GM10266 (cell line): ENCODE data around the gene C6orf120.

ENCODE experiments used
- DNase-seq: peaks from one replicate; pipeline ENCODE4 v3.0.0; 2012; ENCODE audit errors: extremely low spot score
- TF ChIP-seq, protein P1 (sequence below): IDR thresholded peaks from 2 replicates; pipeline ENCODE4 v1.5.1; 2012; ENCODE audit warnings: mild to moderate bottlenecking, low read depth; ENCODE audit not compliant: control insufficient read depth, insufficient read depth; ENCODE audit errors: missing control alignments

C6orf120 gene

DNA sequence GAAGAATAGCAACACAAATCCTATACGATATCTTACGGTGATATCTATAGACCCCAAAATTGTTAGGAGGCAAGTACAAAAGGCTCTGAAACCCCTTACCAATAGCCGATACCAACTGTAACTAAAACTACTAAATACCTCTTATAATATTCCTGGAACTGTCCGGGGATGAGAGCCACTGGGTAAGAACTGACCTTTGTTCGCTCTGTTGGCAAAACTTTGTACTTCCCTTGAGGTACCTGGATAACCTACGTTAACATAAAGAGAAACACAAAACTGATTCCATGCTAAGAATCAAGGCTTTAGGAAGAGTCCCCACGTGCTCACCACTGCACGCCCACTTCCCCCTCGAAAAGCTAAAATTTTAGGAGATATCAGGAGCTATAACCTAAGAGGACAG, 12.7 kb downstream of the C6orf120 start:
- TF ChIP-seq, protein P1, sequence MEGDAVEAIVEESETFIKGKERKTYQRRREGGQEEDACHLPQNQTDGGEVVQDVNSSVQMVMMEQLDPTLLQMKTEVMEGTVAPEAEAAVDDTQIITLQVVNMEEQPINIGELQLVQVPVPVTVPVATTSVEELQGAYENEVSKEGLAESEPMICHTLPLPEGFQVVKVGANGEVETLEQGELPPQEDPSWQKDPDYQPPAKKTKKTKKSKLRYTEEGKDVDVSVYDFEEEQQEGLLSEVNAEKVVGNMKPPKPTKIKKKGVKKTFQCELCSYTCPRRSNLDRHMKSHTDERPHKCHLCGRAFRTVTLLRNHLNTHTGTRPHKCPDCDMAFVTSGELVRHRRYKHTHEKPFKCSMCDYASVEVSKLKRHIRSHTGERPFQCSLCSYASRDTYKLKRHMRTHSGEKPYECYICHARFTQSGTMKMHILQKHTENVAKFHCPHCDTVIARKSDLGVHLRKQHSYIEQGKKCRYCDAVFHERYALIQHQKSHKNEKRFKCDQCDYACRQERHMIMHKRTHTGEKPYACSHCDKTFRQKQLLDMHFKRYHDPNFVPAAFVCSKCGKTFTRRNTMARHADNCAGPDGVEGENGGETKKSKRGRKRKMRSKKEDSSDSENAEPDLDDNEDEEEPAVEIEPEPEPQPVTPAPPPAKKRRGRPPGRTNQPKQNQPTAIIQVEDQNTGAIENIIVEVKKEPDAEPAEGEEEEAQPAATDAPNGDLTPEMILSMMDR = no peak
- no peak for DNase-seq

DNA sequence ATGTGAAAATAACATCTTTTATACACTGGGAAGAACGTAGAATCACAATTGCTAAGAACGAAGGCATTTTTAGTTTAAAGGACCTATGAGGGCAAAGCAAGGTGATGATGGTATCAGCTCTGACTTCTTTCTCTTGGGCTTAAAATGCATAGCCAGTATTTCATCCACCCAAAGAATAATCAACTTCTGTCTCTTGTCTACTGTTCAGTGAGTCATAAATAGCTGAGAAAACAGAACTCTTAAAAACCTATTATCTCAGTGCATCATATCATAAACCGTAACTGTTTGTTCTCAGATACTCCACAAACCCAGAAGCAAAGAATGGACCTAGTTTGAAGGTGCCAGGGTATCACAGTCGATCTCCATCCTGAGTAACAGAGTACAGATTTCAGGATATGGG, 17.2 kb downstream of the C6orf120 start:
- no peak for DNase-seq
- TF ChIP-seq, protein P1 = no peak

DNA sequence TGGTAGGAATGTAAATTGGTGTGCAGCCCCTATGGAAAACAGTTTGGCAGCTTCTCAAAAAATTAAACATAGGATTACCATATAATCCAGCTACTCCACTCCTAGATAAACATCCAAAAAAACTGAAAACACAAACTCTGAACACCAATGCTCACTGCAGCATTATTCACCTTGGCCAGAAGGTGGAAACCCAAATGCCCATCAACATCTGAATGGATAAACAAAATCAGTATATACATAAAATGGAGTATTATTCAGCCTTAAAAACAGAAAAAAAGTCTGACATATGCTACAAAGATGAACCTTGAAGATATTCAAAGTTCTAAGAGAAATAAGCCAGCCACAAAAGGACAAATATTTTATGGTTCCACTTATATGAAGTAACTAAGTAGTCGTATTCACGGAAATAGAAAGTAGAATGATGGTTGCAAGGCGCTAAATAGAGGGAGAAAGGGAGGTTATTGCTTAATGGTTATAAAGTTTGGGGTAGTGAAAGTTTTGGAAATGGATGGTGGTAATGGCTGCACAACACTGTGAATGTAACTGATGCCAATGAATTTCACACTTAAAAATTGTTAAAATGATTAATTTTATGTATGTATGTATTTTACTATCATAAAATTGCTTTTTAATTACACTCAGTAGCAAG, 18.4 kb downstream of the C6orf120 start:
- TF ChIP-seq, protein P1 = no peak
- no peak for DNase-seq

DNA sequence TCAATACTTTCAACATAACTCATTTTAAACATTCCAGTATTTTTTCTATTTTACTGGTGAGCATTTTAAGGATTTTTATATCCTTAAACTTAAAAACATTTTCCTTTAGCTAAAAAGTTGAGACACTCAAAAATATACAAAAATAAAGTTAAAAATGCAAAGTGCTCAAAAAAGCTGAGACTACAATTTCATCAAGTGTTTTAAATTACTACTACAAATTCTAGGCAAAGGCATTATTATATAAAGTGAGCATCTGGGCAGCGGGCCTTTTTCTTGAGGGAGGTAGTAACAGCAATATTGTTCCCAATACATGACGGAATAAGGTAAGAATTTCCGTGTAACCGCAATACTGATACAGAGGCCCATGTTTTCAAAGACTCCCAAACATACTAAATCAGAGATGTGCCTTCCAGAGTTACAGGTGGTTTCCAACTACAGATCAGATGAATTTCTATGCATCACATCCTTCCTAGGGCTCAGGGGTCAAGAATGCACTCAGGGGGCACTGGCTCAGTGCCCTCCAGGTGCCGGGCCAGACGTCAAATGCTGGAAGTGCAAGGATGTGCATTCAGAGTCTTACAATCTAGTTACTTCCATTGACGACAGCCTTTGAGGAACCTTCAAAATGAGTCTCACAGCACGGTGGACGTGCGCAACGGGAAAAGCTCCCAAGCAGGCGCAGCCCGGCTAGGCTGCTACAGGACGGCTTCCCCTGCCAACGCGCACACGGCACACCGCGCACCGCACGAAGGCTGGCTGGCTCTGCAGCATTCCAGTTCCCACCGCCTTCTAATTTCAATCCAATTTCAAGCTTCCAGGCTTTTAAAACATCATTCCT, 20.7 kb downstream of the C6orf120 start:
- TF ChIP-seq, protein P1 = no peak

DNA sequence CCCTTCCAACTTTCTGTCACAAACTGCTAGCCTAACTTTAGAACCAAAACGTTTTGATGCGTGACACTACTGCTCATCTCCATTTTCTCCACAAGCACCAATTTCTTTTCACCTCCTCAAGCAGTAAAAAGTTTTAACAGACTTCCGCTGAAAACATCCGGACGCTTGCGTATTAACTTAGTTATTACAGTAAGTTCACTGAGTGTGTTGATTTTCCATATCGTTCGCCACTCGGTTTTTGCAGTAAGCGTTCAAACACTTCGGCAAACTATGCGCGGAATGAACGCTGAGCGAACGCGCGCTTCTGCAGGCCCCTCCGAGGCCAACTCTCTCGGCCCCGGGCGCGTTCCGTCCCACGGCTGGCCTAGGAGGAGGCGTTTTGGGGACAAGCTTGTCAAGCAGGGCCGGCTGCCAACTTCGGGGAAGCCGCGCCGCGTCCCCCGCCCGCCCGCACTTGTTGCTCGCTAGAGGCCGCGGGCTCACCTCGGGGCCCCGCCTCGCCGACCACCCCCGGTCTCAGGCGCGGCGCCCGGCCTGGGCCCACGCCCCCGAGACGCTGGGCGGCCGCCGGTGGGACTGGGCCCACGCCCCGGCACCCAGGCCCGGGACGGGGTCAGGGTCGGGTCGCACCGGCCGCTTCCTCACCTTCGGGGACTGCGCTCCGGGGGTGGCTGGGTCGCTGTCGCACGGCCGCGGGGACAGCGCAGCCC, 21.4 kb downstream of the C6orf120 start:
- DNase-seq = peak; percentile 73
- TF ChIP-seq, protein P1 = no peak

More for the DNA sequence above, 20.7 kb downstream of the C6orf120 start:
- DNase-seq = peak; percentile 35

DNA sequence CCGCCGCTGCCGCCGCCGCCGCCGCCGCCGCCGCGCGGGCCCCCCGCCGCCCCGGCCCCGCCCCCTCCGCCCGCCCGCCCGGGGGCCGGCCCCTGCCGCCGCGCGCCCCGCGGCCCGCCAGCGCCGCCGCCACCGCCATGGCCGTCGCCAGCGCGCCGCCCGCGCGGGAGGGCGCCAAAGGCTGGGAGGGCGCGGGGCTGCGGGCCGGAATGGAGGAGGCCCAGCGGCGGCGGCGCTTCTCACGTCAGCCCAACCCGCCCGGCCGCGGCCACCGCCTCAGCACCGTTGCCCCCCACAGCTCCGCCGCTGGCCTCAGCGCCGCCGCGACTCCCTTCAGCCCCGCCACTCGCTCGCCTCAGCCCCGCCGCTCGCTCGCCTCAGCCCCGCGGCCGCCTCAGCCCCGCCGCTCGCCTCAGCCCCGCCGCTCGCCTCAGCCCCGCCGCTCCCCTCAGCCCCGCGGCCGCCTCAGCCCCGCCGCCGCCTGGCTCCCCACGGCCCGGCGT, 22.1 kb downstream of the C6orf120 start:
- DNase-seq = peak; percentile 85
- TF ChIP-seq, protein P1 = peak; percentile 8
